ENCODE results near the gene ARHGAP15.

DNA sequence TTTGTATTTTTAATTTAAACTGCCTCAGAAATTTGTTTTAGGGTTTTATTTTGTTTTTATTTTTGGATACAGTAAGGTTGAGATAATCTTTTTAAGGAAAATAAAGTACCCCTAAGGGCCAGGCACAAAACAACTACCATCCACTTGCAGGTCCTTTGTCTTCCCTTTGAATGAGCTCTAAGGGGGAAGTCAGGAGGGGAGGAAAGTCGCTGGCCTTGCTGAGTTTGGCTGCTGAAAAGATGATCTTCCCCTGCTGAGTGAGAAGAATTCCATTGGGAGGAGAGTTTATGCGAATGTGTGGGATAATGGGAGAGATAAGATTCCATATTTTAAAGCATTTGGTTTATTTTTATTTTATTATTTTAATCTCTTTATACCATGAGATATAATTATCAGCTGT, 100.7 kb downstream of the ARHGAP15 start:
- no peak for TF ChIP-seq POLR2A (IDR thresholded peaks at IDR 0.05)
- TF ChIP-seq, protein P1, sequence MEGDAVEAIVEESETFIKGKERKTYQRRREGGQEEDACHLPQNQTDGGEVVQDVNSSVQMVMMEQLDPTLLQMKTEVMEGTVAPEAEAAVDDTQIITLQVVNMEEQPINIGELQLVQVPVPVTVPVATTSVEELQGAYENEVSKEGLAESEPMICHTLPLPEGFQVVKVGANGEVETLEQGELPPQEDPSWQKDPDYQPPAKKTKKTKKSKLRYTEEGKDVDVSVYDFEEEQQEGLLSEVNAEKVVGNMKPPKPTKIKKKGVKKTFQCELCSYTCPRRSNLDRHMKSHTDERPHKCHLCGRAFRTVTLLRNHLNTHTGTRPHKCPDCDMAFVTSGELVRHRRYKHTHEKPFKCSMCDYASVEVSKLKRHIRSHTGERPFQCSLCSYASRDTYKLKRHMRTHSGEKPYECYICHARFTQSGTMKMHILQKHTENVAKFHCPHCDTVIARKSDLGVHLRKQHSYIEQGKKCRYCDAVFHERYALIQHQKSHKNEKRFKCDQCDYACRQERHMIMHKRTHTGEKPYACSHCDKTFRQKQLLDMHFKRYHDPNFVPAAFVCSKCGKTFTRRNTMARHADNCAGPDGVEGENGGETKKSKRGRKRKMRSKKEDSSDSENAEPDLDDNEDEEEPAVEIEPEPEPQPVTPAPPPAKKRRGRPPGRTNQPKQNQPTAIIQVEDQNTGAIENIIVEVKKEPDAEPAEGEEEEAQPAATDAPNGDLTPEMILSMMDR (IDR thresholded peaks at IDR 0.05), result no peak

Data from vagina (tissue), 2 donors.